HG02938 (cell line): ENCODE data around the gene TFAP2A.
A peak's percentile ranks its signal among the peaks of the same experiment; 100 is the strongest.

Experiments used
- ATAC-seq: cut with Tn5 transposase; IDR thresholded peaks from one replicate; pipeline ENCODE4 v1.9.1; 2021; ENCODE audit warnings: mild to moderate bottlenecking, moderate library complexity; ENCODE audit not compliant: unreplicated experiment

TFAP2A gene

GRCh38 chr6:10413262-10413849 is 1.5 kb downstream of the TFAP2A start:
- ATAC-seq, result no peak

DNA sequence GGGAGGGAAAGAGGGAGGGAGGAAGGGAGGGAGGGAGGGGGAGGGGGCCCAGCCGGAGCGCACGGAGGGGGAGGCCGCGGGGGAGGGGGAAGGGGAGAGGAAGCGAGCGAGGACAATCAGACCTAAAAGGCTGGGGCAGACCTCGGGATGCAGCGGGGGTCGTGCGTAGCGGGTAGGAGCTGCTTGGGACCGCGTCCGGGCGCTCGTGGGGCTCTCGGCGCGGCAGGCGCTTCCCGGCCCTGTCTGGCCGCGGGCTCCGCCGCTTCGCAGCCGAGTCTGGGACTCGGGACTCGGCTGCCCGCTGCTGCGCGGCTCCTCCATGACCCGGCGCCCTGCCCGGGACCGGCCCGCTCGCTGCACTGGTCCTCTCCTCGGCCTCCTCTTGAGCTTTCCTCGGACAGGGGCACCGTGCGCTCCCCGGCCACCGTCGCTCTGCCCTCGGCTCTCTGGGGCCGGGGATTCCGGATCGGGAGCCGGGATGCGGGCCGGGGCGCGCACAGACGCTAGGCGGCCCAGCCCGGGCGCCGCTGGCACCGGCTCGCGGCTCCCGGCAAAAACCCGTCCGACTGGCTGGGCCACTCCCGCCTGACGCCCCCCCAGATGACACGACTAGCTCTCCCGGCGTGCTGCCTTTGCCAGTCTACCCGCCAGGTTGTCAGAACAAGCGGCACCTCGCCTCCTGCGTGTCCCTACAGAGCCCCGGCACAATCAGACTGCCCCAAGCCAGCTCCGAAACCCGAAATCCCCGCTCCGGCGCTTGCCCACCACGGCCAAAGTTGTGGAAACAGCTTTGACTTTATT is 2.2 kb downstream of the TFAP2A start:
- no peak for ATAC-seq

- peak; percentile 43 for ATAC-seq
Measured at GRCh38 chr6:10411971-10412460, 2.9 kb downstream of the TFAP2A start.

- no peak for ATAC-seq
Measured at GRCh38 chr6:10411131-10411970, 3.5 kb downstream of the TFAP2A start.

GRCh38 chr6:10410207-10411050 is 4.4 kb downstream of the TFAP2A start:
- ATAC-seq, result no peak

DNA sequence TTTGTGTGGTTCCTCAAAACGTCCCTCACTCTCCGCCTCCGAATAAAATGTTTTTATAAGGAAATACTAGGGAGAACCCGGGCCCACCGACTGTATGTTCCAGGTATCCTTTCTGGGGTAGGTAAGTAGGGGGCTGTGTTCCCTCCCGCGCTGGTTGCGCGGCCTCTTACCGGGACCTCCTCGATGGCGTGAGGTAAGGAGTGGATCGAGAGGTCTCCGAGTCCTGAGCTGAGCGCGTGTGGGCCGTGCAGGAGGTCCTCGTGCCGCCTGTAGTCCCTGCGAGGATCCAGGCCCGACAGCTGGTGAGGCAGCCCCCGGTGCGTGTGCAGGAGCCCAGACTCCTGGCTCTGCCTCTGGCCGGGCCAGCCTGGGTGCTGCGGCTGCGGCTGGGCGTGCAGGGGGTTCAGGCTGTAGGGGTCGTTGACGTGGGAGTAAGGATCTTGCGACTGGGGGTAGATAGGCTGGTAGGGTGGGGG is 5.1 kb downstream of the TFAP2A start:
- ATAC-seq, result no peak

- ATAC-seq, result no peak
Measured at GRCh38 chr6:10409233-10409721, 5.6 kb downstream of the TFAP2A start.

GRCh38 chr6:10408457-10408856 is 6.4 kb downstream of the TFAP2A start:
- no peak for ATAC-seq

DNA sequence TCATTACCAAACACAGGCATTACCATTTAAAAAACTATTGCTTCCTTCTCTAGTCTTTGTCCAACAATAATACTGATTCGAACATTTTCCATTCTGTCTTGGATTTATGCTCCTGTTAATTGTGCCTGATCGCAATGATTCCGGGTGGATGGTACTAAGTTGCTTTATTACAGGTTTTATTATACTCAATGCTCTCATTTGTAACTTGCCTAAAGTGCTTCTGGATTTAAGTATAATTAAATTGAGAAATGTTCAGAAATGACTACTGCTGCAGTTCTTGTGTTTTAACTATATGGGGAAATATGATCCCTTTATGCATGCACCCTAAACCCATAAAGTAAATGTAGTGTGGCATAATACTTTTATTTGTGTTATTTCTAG is 7.2 kb downstream of the TFAP2A start:
- no peak for ATAC-seq

- ATAC-seq, result no peak
Measured at GRCh38 chr6:10407018-10407673, 7.7 kb downstream of the TFAP2A start.

DNA sequence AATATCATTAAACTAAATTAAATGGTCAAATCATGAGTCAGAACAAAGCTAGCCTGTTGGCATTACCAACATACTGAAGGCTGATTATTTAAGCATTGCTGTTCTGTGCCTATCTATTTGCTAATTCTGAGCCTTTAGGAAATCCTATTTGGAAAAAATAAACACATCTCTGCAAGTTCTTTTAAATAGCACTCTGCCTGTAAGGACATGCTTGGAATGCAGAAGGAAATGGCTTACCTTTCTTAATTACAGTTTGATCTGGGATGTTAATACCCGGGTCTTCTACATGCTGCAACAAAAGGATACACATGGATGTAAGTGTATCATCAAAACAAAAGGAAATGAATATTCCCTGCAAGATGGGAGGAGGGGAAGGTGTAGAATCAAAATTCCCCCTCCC is 8.3 kb downstream of the TFAP2A start:
- ATAC-seq, result no peak

GRCh38 chr6:10405513-10405900 is 9.4 kb downstream of the TFAP2A start:
- no peak for ATAC-seq

- ATAC-seq, result peak; percentile 3
Measured at GRCh38 chr6:10404799-10405512, 9.9 kb downstream of the TFAP2A start.

GRCh38 chr6:10404107-10404798 is 10.6 kb downstream of the TFAP2A start:
- peak; percentile 96 for ATAC-seq

DNA sequence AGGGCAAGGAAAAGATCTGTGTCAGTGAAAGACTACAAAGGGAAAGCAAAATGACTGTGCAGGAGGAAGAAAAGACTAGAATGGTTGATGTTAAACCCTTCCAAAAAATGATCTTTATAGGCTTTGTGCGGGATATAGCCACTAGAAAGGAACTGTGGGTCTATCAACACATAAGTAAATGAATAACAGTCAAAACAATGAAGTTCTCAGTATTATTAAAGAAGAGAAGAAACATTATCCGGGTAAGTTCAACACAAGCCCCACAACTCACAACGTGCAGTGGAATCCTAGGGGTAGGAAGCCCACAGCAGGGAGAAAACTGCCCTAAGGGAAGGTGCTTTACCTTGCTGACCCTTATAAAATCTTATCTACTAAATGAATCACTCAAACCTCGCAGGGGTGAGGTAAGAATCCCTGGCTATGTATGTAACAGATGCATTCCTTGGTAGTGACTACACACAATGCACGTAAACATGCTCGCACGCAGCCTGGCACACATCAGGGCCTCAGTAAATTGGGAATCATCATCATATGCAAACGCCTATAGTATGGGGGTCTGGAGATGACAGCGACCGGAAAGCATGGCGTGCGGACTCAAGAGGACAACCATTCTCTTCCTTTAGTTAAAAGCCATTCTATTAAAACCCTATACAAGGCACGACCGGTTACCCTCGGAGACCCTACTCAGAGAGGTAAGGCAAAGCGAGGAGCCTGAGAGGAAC is 11.3 kb downstream of the TFAP2A start:
- ATAC-seq, result peak; percentile 30

- no peak for ATAC-seq
Measured at GRCh38 chr6:10402648-10403311, 12.1 kb downstream of the TFAP2A start.

DNA sequence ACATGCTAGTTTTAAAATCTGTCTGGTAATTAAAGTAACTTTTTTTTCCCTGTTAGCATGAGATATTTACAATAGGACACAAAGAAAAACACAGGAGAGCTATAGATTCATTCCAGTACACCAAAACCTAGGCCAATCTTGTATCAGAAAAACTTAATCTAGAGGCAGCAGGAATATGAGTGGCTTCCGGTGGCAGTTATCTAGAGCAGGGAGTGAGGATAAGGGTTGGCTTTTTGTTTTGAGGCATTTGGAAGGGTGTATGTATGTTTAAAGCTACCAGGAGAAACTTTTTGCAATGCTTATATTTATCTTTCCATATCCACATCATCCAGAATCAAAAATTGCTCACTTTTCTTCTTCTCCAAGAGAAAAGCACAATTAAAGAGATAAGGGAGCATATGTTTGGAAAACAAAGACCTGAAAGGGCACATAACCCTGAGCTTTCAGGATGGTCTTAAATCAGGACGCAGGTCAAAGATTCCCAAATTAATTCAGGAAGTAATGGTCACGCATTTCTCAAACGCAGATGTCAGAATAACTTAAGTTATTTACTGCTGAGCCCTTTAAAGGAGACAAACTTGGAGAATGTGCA is 13.1 kb downstream of the TFAP2A start:
- no peak for ATAC-seq
